NCI-H1694 (cell line): ENCODE measurements around the gene YLPM1.
A peak's percentile ranks its signal among the peaks of the same experiment; 100 is the strongest.
"Not testable (repeated sequence)": the region's sequence is repeated elsewhere in the genome, so short reads cannot be mapped to it uniquely, and the experiment has no call there.

Experiments used
- DNase-seq: peaks from one replicate; lab custom pipeline; 2025; lab: John Stamatoyannopoulos, UW

Gene YLPM1

GRCh38 chr14:74762917-74763802 lies at the start of gene YLPM1:
Gene YLPM1 (plus strand): TSS chr14:74763316. CDS start chr14:74763490, 174 bp downstream.
- DNase-seq, result peak; percentile 100

- no peak for DNase-seq
These were observed 49.8 kb upstream of the YLPM1 start for GRCh38 chr14:74713395-74713735.

GRCh38 chr14:74720526-74720925 lies 42.6 kb upstream of the YLPM1 start:
- DNase-seq, result no peak

GRCh38 chr14:74723134-74723533 lies 40.0 kb upstream of the YLPM1 start:
- no peak for DNase-seq

- DNase-seq, result no peak
These were observed 30.7 kb upstream of the YLPM1 start for GRCh38 chr14:74732387-74732786.

- DNase-seq, result no peak
These were observed 29.9 kb upstream of the YLPM1 start for GRCh38 chr14:74733221-74733620.

GRCh38 chr14:74735125-74735524 lies 28.0 kb upstream of the YLPM1 start:
- no peak for DNase-seq

- no peak for DNase-seq
These were observed 25.3 kb upstream of the YLPM1 start for GRCh38 chr14:74737753-74738325.

- DNase-seq, result no peak
These were observed 23.7 kb upstream of the YLPM1 start for GRCh38 chr14:74739293-74740030.

GRCh38 chr14:74747237-74747636 lies 15.9 kb upstream of the YLPM1 start:
- no peak for DNase-seq

GRCh38 chr14:74754157-74754556 lies 9.0 kb upstream of the YLPM1 start:
- no peak for DNase-seq

GRCh38 chr14:74754899-74755298 lies 8.2 kb upstream of the YLPM1 start:
- DNase-seq, result no peak

GRCh38 chr14:74756326-74756725 lies 6.8 kb upstream of the YLPM1 start:
- no peak for DNase-seq

- DNase-seq, result not testable (repeated sequence)
These were observed 4.6 kb upstream of the YLPM1 start for GRCh38 chr14:74758505-74758904.

- no peak for DNase-seq
These were observed 851 bp downstream of the YLPM1 start for GRCh38 chr14:74763803-74764531.

- DNase-seq, result no peak
These were observed 2.6 kb downstream of the YLPM1 start for GRCh38 chr14:74765721-74766120.

- no peak for DNase-seq
These were observed 8.3 kb downstream of the YLPM1 start for GRCh38 chr14:74771399-74771798.

- DNase-seq, result no peak
These were observed 21.5 kb downstream of the YLPM1 start for GRCh38 chr14:74784634-74785033.

GRCh38 chr14:74785056-74785613 lies 22.0 kb downstream of the YLPM1 start:
- no peak for DNase-seq

- DNase-seq, result no peak
These were observed 23.7 kb downstream of the YLPM1 start for GRCh38 chr14:74786796-74787315.

GRCh38 chr14:74792249-74793039 lies 29.3 kb downstream of the YLPM1 start:
- DNase-seq, result no peak
